ENCODE data around the gene CRABP1. TPM values are rescaled to one million over a fixed set of nuclear protein-coding genes. Genes with fewer than 3 reads are reported as not detected.

Gene CRABP1
- polyA plus RNA-seq, 1 donor from 2014 or later: 7.0 TPM

GRCh38 chr15:78389322-78389721, 49.2 kb downstream of the CRABP1 start:
- H2AFZ ChIP-seq (ENCODE audit: low read depth, low read length): no peak overlapping the region
- H3K9ac ChIP-seq (ENCODE audit: low read length): no peak overlapping the region
- TF ChIP-seq MXI1 (conservative IDR thresholded peaks at IDR 0.05; ENCODE audit: poor library complexity, severe bottlenecking) (no peak), CTCF (IDR thresholded peaks at IDR 0.05; ENCODE audit: poor library complexity, severe bottlenecking) (no peak), TAF1 (IDR thresholded peaks at IDR 0.05; ENCODE audit: low read depth) (no peak), RAD21 (conservative IDR thresholded peaks at IDR 0.05) (no peak), SMC3 (conservative IDR thresholded peaks at IDR 0.05; ENCODE audit: poor library complexity) (no peak), EP300 (conservative IDR thresholded peaks at IDR 0.05; ENCODE audit: poor library complexity, severe bottlenecking) (no peak), REST (IDR thresholded peaks at IDR 0.05; ENCODE audit: borderline replicate concordance) (no peak), EZH2 (IDR thresholded peaks at IDR 0.05; ENCODE audit: borderline replicate concordance, insufficient read depth, low read length, poor library complexity, severe bottlenecking) (no peak), POLR2AphosphoS5 (IDR thresholded peaks at IDR 0.05) (no peak)
- no peak overlapping the region for H3K27ac ChIP-seq (ENCODE audit: low read length)
- no peaks in the 10 kb centered on the region for H3F3A ChIP-seq (ENCODE audit: insufficient read depth, low read length, poor library complexity, severe bottlenecking)
- no peaks in the 10 kb centered on the region for H4K20me1 ChIP-seq (ENCODE audit: insufficient read depth)
- H3K4me2 ChIP-seq (ENCODE audit: low read length): no peak overlapping the region
- no peaks in the 10 kb centered on the region for H3K36me3 ChIP-seq (ENCODE audit: insufficient read depth, low read length)
- no peaks in the 10 kb centered on the region for H3K9me2 ChIP-seq (ENCODE audit: insufficient read depth, low read length)
- no peaks in the 10 kb centered on the region for H3K79me2 ChIP-seq (replicated peaks; ENCODE audit: insufficient read depth, low read length)
- H3K27me3 ChIP-seq (ENCODE audit: insufficient read depth, low read depth, low read length): no peaks in the 10 kb centered on the region
- no peak overlapping the region for H3K4me3 ChIP-seq (ENCODE audit: low read length)
- H3K9me3 ChIP-seq (ENCODE audit: low read length): no peaks in the 10 kb centered on the region

DNA sequence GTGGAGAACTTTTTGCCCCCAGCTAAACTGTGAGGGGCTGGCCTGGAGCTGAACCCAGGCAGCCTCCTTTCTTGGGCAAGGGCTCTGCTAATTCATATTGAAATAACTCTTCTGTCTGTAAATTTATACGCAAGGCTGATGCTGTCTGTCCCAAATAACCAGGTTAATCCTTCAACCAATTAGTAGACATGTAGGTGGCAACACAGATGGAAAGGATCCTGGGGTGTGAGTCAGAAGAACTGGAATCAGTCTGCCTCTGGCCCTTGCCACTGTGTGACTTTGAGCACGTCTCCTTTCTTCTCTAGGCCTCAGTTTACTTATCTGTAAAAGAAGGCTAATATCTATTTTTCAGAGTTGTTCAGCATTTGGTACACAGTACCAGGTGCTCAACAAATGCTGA, 49.6 kb downstream of the CRABP1 start:
- no peak overlapping the region for H3K4me3 ChIP-seq (ENCODE audit: low read length)
- TF ChIP-seq RAD21 (conservative IDR thresholded peaks at IDR 0.05) (no peak), MXI1 (conservative IDR thresholded peaks at IDR 0.05; ENCODE audit: poor library complexity, severe bottlenecking) (no peak), TAF1 (IDR thresholded peaks at IDR 0.05; ENCODE audit: low read depth) (no peak)
- no peaks in the 10 kb centered on the region for H4K20me1 ChIP-seq (ENCODE audit: insufficient read depth)
- H3K27ac ChIP-seq (ENCODE audit: low read length): no peak overlapping the region
- no peaks in the 10 kb centered on the region for H3K9me2 ChIP-seq (ENCODE audit: insufficient read depth, low read length)
- H3K9ac ChIP-seq (ENCODE audit: low read length): no peak overlapping the region
- no peaks in the 10 kb centered on the region for H3K27me3 ChIP-seq (ENCODE audit: insufficient read depth, low read depth, low read length)
- H2AFZ ChIP-seq (ENCODE audit: low read depth, low read length): no peak overlapping the region
- no peaks in the 10 kb centered on the region for H3F3A ChIP-seq (ENCODE audit: insufficient read depth, low read length, poor library complexity, severe bottlenecking)
- H3K79me2 ChIP-seq (replicated peaks; ENCODE audit: insufficient read depth, low read length): no peaks in the 10 kb centered on the region
- H3K9me3 ChIP-seq (ENCODE audit: low read length): no peaks in the 10 kb centered on the region
- no peaks in the 10 kb centered on the region for H3K36me3 ChIP-seq (ENCODE audit: insufficient read depth, low read length)
- no peak overlapping the region for H3K4me2 ChIP-seq (ENCODE audit: low read length)

- no peak overlapping the region for H3K4me3 ChIP-seq (ENCODE audit: low read length)
- no peaks in the 10 kb centered on the region for H3K9me3 ChIP-seq (ENCODE audit: low read length)
- no peaks in the 10 kb centered on the region for H3K79me2 ChIP-seq (replicated peaks; ENCODE audit: insufficient read depth, low read length)
- H3K27ac ChIP-seq (ENCODE audit: low read length): no peak overlapping the region
- H3K9me2 ChIP-seq (ENCODE audit: insufficient read depth, low read length): no peaks in the 10 kb centered on the region
- H2AFZ ChIP-seq (ENCODE audit: low read depth, low read length): no peak overlapping the region
- H3K9ac ChIP-seq (ENCODE audit: low read length): no peak overlapping the region
- H3F3A ChIP-seq (ENCODE audit: insufficient read depth, low read length, poor library complexity, severe bottlenecking): no peaks in the 10 kb centered on the region
- no peaks in the 10 kb centered on the region for H3K36me3 ChIP-seq (ENCODE audit: insufficient read depth, low read length)
- no peak overlapping the region for H3K4me2 ChIP-seq (ENCODE audit: low read length)
- no peaks in the 10 kb centered on the region for H3K27me3 ChIP-seq (ENCODE audit: insufficient read depth, low read depth, low read length)
- H4K20me1 ChIP-seq (ENCODE audit: insufficient read depth): no peaks in the 10 kb centered on the region
- TF ChIP-seq REST (IDR thresholded peaks at IDR 0.05; ENCODE audit: borderline replicate concordance) (no peak), EZH2 (IDR thresholded peaks at IDR 0.05; ENCODE audit: borderline replicate concordance, insufficient read depth, low read length, poor library complexity, severe bottlenecking) (no peak), CTCF (IDR thresholded peaks at IDR 0.05; ENCODE audit: poor library complexity, severe bottlenecking) (no peak), RAD21 (conservative IDR thresholded peaks at IDR 0.05) (no peak), SMC3 (conservative IDR thresholded peaks at IDR 0.05; ENCODE audit: poor library complexity) (no peak), POLR2AphosphoS5 (IDR thresholded peaks at IDR 0.05) (no peak), TAF1 (IDR thresholded peaks at IDR 0.05; ENCODE audit: low read depth) (no peak), MXI1 (conservative IDR thresholded peaks at IDR 0.05; ENCODE audit: poor library complexity, severe bottlenecking) (no peak), EP300 (conservative IDR thresholded peaks at IDR 0.05; ENCODE audit: poor library complexity, severe bottlenecking) (no peak)
Measured at GRCh38 chr15:78390242-78390641, 50.1 kb downstream of the CRABP1 start.

Data from neural cell (in vitro differentiated cells).